ENCODE data around the gene PPM1E.

Gene PPM1E

GRCh38 chr17:58960068-58960467 is 204.4 kb downstream of the PPM1E start:
- ChIA-PET CTCF (no interaction called here), POLR2A (no interaction called here)
- DNase-seq (ENCODE audit: extremely low spot score) = peak; percentile 19
- TF ChIP-seq ELF4 (IDR thresholded peaks at IDR 0.05) = no peak
- no peak for TF ChIP-seq HDGF (IDR thresholded peaks at IDR 0.05; ENCODE audit: borderline replicate concordance)
- TF ChIP-seq SP1 (IDR thresholded peaks at IDR 0.05) = no peak
- no peak for TF ChIP-seq NFRKB (IDR thresholded peaks at IDR 0.05)
- no peak for TF ChIP-seq PKNOX1 (IDR thresholded peaks at IDR 0.05)
- TF ChIP-seq L3MBTL2 (conservative IDR thresholded peaks at IDR 0.05) = no peak
- no peak for TF ChIP-seq CTBP1 (IDR thresholded peaks at IDR 0.05; ENCODE audit: borderline replicate concordance)
- no peak for TF ChIP-seq ZNF384 (IDR thresholded peaks at IDR 0.05)
- no peak for TF ChIP-seq BHLHE40 (IDR thresholded peaks at IDR 0.05; ENCODE audit: borderline replicate concordance)
- TF ChIP-seq FOXK2 (IDR thresholded peaks at IDR 0.05) = no peak
- TF ChIP-seq FOXM1 (IDR thresholded peaks at IDR 0.05; ENCODE audit: borderline replicate concordance) = no peak
- no peak for TF ChIP-seq TARDBP (IDR thresholded peaks at IDR 0.05)
- no peak for TF ChIP-seq SUZ12 (IDR thresholded peaks at IDR 0.05)

GRCh38 chr17:58965221-58965620 is 209.6 kb downstream of the PPM1E start:
- TF ChIP-seq PKNOX1 (IDR thresholded peaks at IDR 0.05) (no peak), BHLHE40 (IDR thresholded peaks at IDR 0.05; ENCODE audit: borderline replicate concordance) (no peak)
- POLR2A ChIA-PET = no interaction called here
- CTCF ChIA-PET = no interaction called here
- DNase-seq (ENCODE audit: extremely low spot score) = no peak

- no peak for DNase-seq (ENCODE audit: extremely low spot score)
- ChIA-PET POLR2A (interaction anchor here (1.2 kb wide), 1 partner anchor 274 kb away, joined by 3 read pairs; the partner anchor contains the start of gene RAD51C), CTCF (interaction anchor here (0.6 kb wide), 1 partner anchor 248 kb away, joined by 3 read pairs; no protein-coding TSS in a partner anchor)
- TF ChIP-seq ZNF384 (IDR thresholded peaks at IDR 0.05) (0 out of 2 replicates have a peak, but pooled peaks have one; percentile 57), CTBP1 (IDR thresholded peaks at IDR 0.05; ENCODE audit: borderline replicate concordance) (no peak)
Observed at GRCh38 chr17:58966208-58966607, 210.6 kb downstream of the PPM1E start.

- ChIA-PET POLR2A (no interaction called here), CTCF (interaction anchor here (1.1 kb wide), 1 partner anchor 17 kb away, joined by 3 read pairs; no protein-coding TSS in a partner anchor)
- TF ChIP-seq NFRKB (IDR thresholded peaks at IDR 0.05) = no peak
- no peak for TF ChIP-seq FOXA1 (IDR thresholded peaks at IDR 0.05)
- TF ChIP-seq HDGF (IDR thresholded peaks at IDR 0.05; ENCODE audit: borderline replicate concordance) = no peak
- TF ChIP-seq TARDBP (IDR thresholded peaks at IDR 0.05) = no peak
- no peak for TF ChIP-seq ARNT (IDR thresholded peaks at IDR 0.05)
- no peak for TF ChIP-seq FOXK2 (IDR thresholded peaks at IDR 0.05)
- TF ChIP-seq ELF4 (IDR thresholded peaks at IDR 0.05) = no peak
- TF ChIP-seq LEF1 (IDR thresholded peaks at IDR 0.05; ENCODE audit: borderline replicate concordance) = no peak
- no peak for TF ChIP-seq PKNOX1 (IDR thresholded peaks at IDR 0.05)
- DNase-seq (ENCODE audit: extremely low spot score) = no peak
Observed at GRCh38 chr17:58968426-58969061, 212.9 kb downstream of the PPM1E start.

DNA sequence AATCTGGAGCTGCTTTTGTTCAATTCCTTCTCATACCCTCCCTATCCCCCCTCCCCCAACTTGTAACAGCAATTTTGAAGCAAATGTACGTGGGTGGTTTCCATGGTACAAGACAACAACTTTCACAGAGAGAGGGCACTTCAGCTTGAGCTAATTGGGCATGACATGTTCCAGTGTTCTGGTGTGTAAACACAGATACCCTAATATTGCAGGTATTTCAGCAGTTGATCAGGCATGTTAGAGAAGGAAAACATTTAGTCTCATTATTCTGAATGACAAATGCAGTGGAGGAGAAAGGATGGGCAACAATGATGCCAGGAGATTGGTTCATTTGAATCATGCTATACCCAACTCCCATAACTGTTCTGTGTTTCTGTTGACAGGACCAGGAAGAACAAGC is 213.5 kb downstream of the PPM1E start:
- TF ChIP-seq SUZ12 (IDR thresholded peaks at IDR 0.05) = no peak
- TF ChIP-seq PKNOX1 (IDR thresholded peaks at IDR 0.05) = no peak
- TF ChIP-seq HDGF (IDR thresholded peaks at IDR 0.05; ENCODE audit: borderline replicate concordance) = no peak
- no peak for TF ChIP-seq FOXM1 (IDR thresholded peaks at IDR 0.05; ENCODE audit: borderline replicate concordance)
- TF ChIP-seq FOXK2 (IDR thresholded peaks at IDR 0.05) = no peak
- TF ChIP-seq L3MBTL2 (conservative IDR thresholded peaks at IDR 0.05) = no peak
- no peak for TF ChIP-seq FOXA1 (IDR thresholded peaks at IDR 0.05)
- no peak for TF ChIP-seq ELF4 (IDR thresholded peaks at IDR 0.05)
- TF ChIP-seq ARNT (IDR thresholded peaks at IDR 0.05) = no peak
- no peak for TF ChIP-seq CTBP1 (IDR thresholded peaks at IDR 0.05; ENCODE audit: borderline replicate concordance)
- no peak for TF ChIP-seq NFRKB (IDR thresholded peaks at IDR 0.05)
- TF ChIP-seq ZNF384 (IDR thresholded peaks at IDR 0.05) = no peak
- no peak for TF ChIP-seq BHLHE40 (IDR thresholded peaks at IDR 0.05; ENCODE audit: borderline replicate concordance)
- POLR2A ChIA-PET = no interaction called here

DNA sequence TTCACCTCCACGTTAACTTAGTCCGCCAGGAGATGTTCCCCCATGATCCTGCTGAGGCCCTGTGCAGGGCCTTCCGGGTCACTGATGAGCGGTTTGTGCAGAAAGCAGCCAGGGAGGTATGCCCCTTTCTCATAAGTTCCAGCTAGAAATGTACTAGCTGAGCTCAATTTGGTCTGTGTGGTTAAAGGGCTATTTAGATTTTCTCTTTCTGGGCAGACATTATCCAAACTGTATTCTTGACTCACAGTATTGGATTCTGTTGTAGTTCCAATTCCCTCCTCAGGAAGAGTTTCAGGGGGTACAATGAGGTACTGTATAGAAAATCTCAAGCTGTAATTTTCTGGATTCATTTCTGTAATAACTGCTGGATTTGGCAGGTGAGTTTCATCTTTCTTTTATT is 214.0 kb downstream of the PPM1E start:
- CTCF ChIA-PET = interaction anchor here (0.9 to 1.1 kb wide), 2 partner anchors 16 to 24 kb away, joined by 3 read pairs; no protein-coding TSS in a partner anchor
- POLR2A ChIA-PET = no interaction called here
- DNase-seq (ENCODE audit: extremely low spot score) = no peak
- TF ChIP-seq SP1 (IDR thresholded peaks at IDR 0.05) (no peak), SUZ12 (IDR thresholded peaks at IDR 0.05) (no peak), ELF4 (IDR thresholded peaks at IDR 0.05) (no peak), TARDBP (IDR thresholded peaks at IDR 0.05) (no peak), FOXA1 (IDR thresholded peaks at IDR 0.05) (no peak), FOXM1 (IDR thresholded peaks at IDR 0.05; ENCODE audit: borderline replicate concordance) (no peak), ARNT (IDR thresholded peaks at IDR 0.05) (no peak), ZNF384 (IDR thresholded peaks at IDR 0.05) (no peak), FOXK2 (IDR thresholded peaks at IDR 0.05) (no peak), L3MBTL2 (conservative IDR thresholded peaks at IDR 0.05) (no peak), BHLHE40 (IDR thresholded peaks at IDR 0.05; ENCODE audit: borderline replicate concordance) (no peak), CTBP1 (IDR thresholded peaks at IDR 0.05; ENCODE audit: borderline replicate concordance) (no peak)

More for the DNA sequence above, 213.5 kb downstream of the PPM1E start:
- CTCF ChIA-PET = interaction anchor here (0.9 to 1.1 kb wide), 2 partner anchors 16 to 25 kb away, joined by 3 read pairs; no protein-coding TSS in a partner anchor
- no peak for DNase-seq (ENCODE audit: extremely low spot score)
